GM18870 (cell line): ENCODE results near the gene SHROOM1.

ENCODE experiments used
- ATAC-seq: cut with Tn5 transposase; IDR thresholded peaks from one replicate; pipeline ENCODE4 v1.9.1; 2021; ENCODE audit warnings: moderate library complexity; ENCODE audit not compliant: unreplicated experiment

SHROOM1 gene

GRCh38 chr5:132778856-132779255 lies 51.6 kb downstream of the SHROOM1 start:
- no peak for ATAC-seq

- ATAC-seq = no peak
Observed at GRCh38 chr5:132778129-132778528, 52.3 kb downstream of the SHROOM1 start.

GRCh38 chr5:132777209-132778069 lies 53.0 kb downstream of the SHROOM1 start, which contains the start of gene SEPTIN8:
TSS of gene SEPTIN8 (minus strand) at chr5:132777239. CDS start at chr5:132777137, 102 bp downstream.
- no peak for ATAC-seq

GRCh38 chr5:132776938-132777208 lies 53.6 kb downstream of the SHROOM1 start:
- ATAC-seq = no peak

GRCh38 chr5:132776131-132776937 lies 54.1 kb downstream of the SHROOM1 start:
- no peak for ATAC-seq

GRCh38 chr5:132775476-132775961 lies 54.9 kb downstream of the SHROOM1 start:
- no peak for ATAC-seq

- ATAC-seq = no peak
Observed at GRCh38 chr5:132774896-132775295, 55.6 kb downstream of the SHROOM1 start.

GRCh38 chr5:132774406-132774805 lies 56.0 kb downstream of the SHROOM1 start:
- no peak for ATAC-seq

GRCh38 chr5:132773601-132774355 lies 56.7 kb downstream of the SHROOM1 start:
- no peak for ATAC-seq

GRCh38 chr5:132773114-132773513 lies 57.3 kb downstream of the SHROOM1 start:
- no peak for ATAC-seq

GRCh38 chr5:132772291-132773070 lies 58.0 kb downstream of the SHROOM1 start:
- ATAC-seq = no peak
